Lung (tissue), 12 donors: ENCODE data around the gene FUCA1. TPM values are rescaled to one million over a fixed set of nuclear protein-coding genes. Genes with fewer than 3 reads are reported as not detected.
"Not testable (repeated sequence)": the region's sequence is repeated elsewhere in the genome, so short reads cannot be mapped to it uniquely, and the experiment has no call there.

Source experiments
- ATAC-seq: fragments of 200-7000 bp; cut with Tn5 transposase; one replicate; pipeline ENCODE4 v1.9.1; 2020; ENCODE audit warnings: moderate number of reproducible peaks; ENCODE audit not compliant: insufficient read depth, low FRiP score
- DNase-seq, 3 donors: peaks; one replicate each; pipeline ENCODE4 v3.0.0-alpha.2; 2013 to 2017
- H3K27ac ChIP-seq, 2 donors: one replicate each; pipeline ENCODE4 v1.5.1; 2013; ENCODE audit warnings: mild to moderate bottlenecking in 2 of 2, moderate library complexity in 2 of 2, control low read depth in 1 of 2, inconsistent platforms in 1 of 2, low read depth in 1 of 2, low read length in 1 of 2
- H3K27me3 ChIP-seq, 3 donors: one replicate each; pipeline ENCODE4 v1.5.1; 2013; ENCODE audit warnings: low read length in 2 of 3; ENCODE audit not compliant: control insufficient read depth in 3 of 3, insufficient read depth in 3 of 3
- H3K36me3 ChIP-seq, 4 donors: one replicate each; pipeline ENCODE4 v1.5.1; 2013; ENCODE audit warnings: low read length in 4 of 4, mild to moderate bottlenecking in 1 of 4, moderate library complexity in 1 of 4; ENCODE audit not compliant: control insufficient read depth in 4 of 4, insufficient read depth in 4 of 4
- H3K4me1 ChIP-seq, 5 donors: one replicate each; pipeline ENCODE4 v1.5.1; 2013; ENCODE audit warnings: low read length in 5 of 5, mild to moderate bottlenecking in 2 of 5, moderate library complexity in 1 of 5; ENCODE audit not compliant: control insufficient read depth in 5 of 5, insufficient read depth in 5 of 5
- H3K4me3 ChIP-seq: one replicate; pipeline ENCODE4 v1.5.1; 2013; ENCODE audit warnings: mild to moderate bottlenecking, control low read depth, moderate library complexity
- H3K9ac ChIP-seq, 2 donors: one replicate each; pipeline ENCODE4 v1.5.1; 2013; ENCODE audit warnings: low read length in 2 of 2, control low read depth in 1 of 2; ENCODE audit not compliant: insufficient read depth in 1 of 2
- H3K9me3 ChIP-seq, 4 donors: one replicate each; pipeline ENCODE4 v1.5.1; 2013; ENCODE audit warnings: low read length in 3 of 4, mild to moderate bottlenecking in 1 of 4, moderate library complexity in 1 of 4; ENCODE audit not compliant: control insufficient read depth in 4 of 4, insufficient read depth in 3 of 4
- CTCF ChIP-seq: IDR thresholded peaks from 2 replicates; pipeline ENCODE4 v1.5.1; 2012; ENCODE audit warnings: mild to moderate bottlenecking; ENCODE audit errors: control extremely low read depth, extremely low read depth
- WGBS, 2 donors: extraction: QIAGEN DNeasy Blood & Tissue Kit; methylation state at CpG; one replicate each; pipeline ENCODE4 v1.1.7; 2013; 5-methylcytosine and 5-hydroxymethylcytosine counted together
- polyA plus RNA-seq, 2 donors: library from polyadenylated mRNA; stranded (reverse); fragments of 200-250 nt; gene quantifications; one replicate each; pipeline ENCODE4 v1.2.1, GENCODE V29; 2013
- total RNA-seq, 2 donors: library from RNA; depleted of rRNA in 1 of 2; stranded (reverse); fragments of >200 nt in 1 of 2; gene quantifications; one replicate each; pipeline ENCODE4 v1.2.1, GENCODE V29; 2014 to 2021
- donor health status: control.
- donor health status: control.
- donor health status: Bipolar disorder and iron deficiency.
- donor health status: healthy.
- donor health status: DM: yes; HTN: yes; CAD: no.

Gene FUCA1
- total and polyA plus RNA-seq, 4 donors = 31.2 to 41.1 (median 35.6) TPM

- WGBS, 2 donors = 87 to 93% methylated on average over 5 of the region's 5 CpGs
- DNase-seq (no peak), ATAC-seq (no peak)
- H3K4me1 ChIP-seq = peaks cover 0 to 5% (median 0%) of the 10 kb centered on the region in 5 donors
- no peaks in the 10 kb centered on the region for H3K9me3 ChIP-seq
- H3K36me3 ChIP-seq = peaks cover 0 to 10% (median 8%) of the 10 kb centered on the region in 4 donors
- peaks cover 0 to 3% (median 0%) of the 10 kb centered on the region in 3 donors for H3K27me3 ChIP-seq
- no peak for TF ChIP-seq CTCF
- no peak overlapping the region for H3K9ac ChIP-seq
- H3K27ac ChIP-seq = no peak overlapping the region
- H3K4me3 ChIP-seq = no peak overlapping the region
These were observed 24.4 kb downstream of the FUCA1 start for GRCh38 chr1:23843644-23844043.

GRCh38 chr1:23838401-23838866, 29.7 kb downstream of the FUCA1 start:
- 1% methylated on average over 21 of the region's 21 CpGs for WGBS, 2 donors
- Histone ChIP-seq H3K4me3 (peak overlapping the region; percentile 21), H3K36me3 (no peaks in the 10 kb centered on the region), H3K27ac (peak overlapping the region in 1 of 2 donors; percentile 31), H3K4me1 (peaks cover 0 to 3% (median 0%) of the 10 kb centered on the region in 5 donors), H3K9me3 (no peaks in the 10 kb centered on the region), H3K9ac (peak overlapping the region in 1 of 2 donors; percentile 38), H3K27me3 (peaks cover 0 to 4% (median 3%) of the 10 kb centered on the region in 3 donors)
- peak; percentile 89 for ATAC-seq
- peak; percentile 66 to 73 (median 71) for DNase-seq
- TF ChIP-seq CTCF = no peak

GRCh38 chr1:23837908-23838307, 30.2 kb downstream of the FUCA1 start:
- ATAC-seq = no peak
- Histone ChIP-seq H3K9ac (no peak overlapping the region), H3K27ac (no peak overlapping the region), H3K27me3 (peaks cover 0 to 4% (median 3%) of the 10 kb centered on the region in 3 donors), H3K9me3 (no peaks in the 10 kb centered on the region), H3K4me3 (no peak overlapping the region), H3K4me1 (peaks cover 0 to 3% (median 0%) of the 10 kb centered on the region in 5 donors), H3K36me3 (no peaks in the 10 kb centered on the region)
- 21 to 34% methylated on average over 13 of the region's 13 CpGs for WGBS, 2 donors
- no peak for DNase-seq
- no peak for TF ChIP-seq CTCF

GRCh38 chr1:23836037-23836436, 32.1 kb downstream of the FUCA1 start:
- H3K27me3 ChIP-seq = peaks cover 0 to 6% (median 0%) of the 10 kb centered on the region in 3 donors
- 51 to 62% methylated on average over 3 of the region's 3 CpGs for WGBS, 2 donors

GRCh38 chr1:23834156-23834555, 33.9 kb downstream of the FUCA1 start:
- not testable (repeated sequence) for H3K9ac ChIP-seq, H3K27me3 ChIP-seq, H3K27ac ChIP-seq, DNase-seq, H3K36me3 ChIP-seq, H3K4me1 ChIP-seq, ATAC-seq, H3K4me3 ChIP-seq, H3K9me3 ChIP-seq
- WGBS, 2 donors = 87 to 91% methylated on average over 6 of the region's 6 CpGs

More at GRCh38 chr1:23836037-23836436, 32.1 kb downstream of the FUCA1 start:
- no peak for TF ChIP-seq CTCF
- Histone ChIP-seq H3K4me3 (no peak overlapping the region), H3K4me1 (peaks cover 0 to 3% (median 0%) of the 10 kb centered on the region in 5 donors), H3K36me3 (no peaks in the 10 kb centered on the region), H3K27ac (no peak overlapping the region), H3K9me3 (no peaks in the 10 kb centered on the region), H3K9ac (no peak overlapping the region)
- DNase-seq (no peak), ATAC-seq (no peak)
